Duodenal mucosa (tissue), 2 donors: ENCODE data around the gene OTUD5.

Experiments
- H3K27ac ChIP-seq: one replicate; pipeline ENCODE4 v1.7.0; 2013; ENCODE audit warnings: low read depth, low read length
- H3K27me3 ChIP-seq, 2 donors: one replicate each; pipeline ENCODE4 v1.7.0; 2013; ENCODE audit warnings: low read length in 2 of 2, control low read depth in 1 of 2; ENCODE audit not compliant: insufficient read depth in 2 of 2, control insufficient read depth in 1 of 2
- H3K36me3 ChIP-seq, 2 donors: one replicate each; pipeline ENCODE4 v1.7.0; 2013; ENCODE audit warnings: low read length in 2 of 2, control low read depth in 1 of 2; ENCODE audit not compliant: insufficient read depth in 2 of 2, control insufficient read depth in 1 of 2
- H3K4me1 ChIP-seq, 2 donors: one replicate each; pipeline ENCODE4 v1.7.0; 2013; ENCODE audit warnings: low read length in 2 of 2, control low read depth in 1 of 2; ENCODE audit not compliant: insufficient read depth in 2 of 2, control insufficient read depth in 1 of 2
- H3K4me3 ChIP-seq, 2 donors: one replicate each; pipeline ENCODE4 v1.7.0; 2013; ENCODE audit warnings: low read length in 2 of 2, low read depth in 1 of 2
- H3K9ac ChIP-seq, 2 donors: one replicate each; pipeline ENCODE4 v1.7.0; 2013; ENCODE audit warnings: low read length in 2 of 2, low read depth in 1 of 2
- H3K9me3 ChIP-seq, 2 donors: one replicate each; pipeline ENCODE4 v1.7.0; 2013; ENCODE audit warnings: low read length in 2 of 2, control low read depth in 1 of 2; ENCODE audit not compliant: control insufficient read depth in 1 of 2

Gene OTUD5

DNA sequence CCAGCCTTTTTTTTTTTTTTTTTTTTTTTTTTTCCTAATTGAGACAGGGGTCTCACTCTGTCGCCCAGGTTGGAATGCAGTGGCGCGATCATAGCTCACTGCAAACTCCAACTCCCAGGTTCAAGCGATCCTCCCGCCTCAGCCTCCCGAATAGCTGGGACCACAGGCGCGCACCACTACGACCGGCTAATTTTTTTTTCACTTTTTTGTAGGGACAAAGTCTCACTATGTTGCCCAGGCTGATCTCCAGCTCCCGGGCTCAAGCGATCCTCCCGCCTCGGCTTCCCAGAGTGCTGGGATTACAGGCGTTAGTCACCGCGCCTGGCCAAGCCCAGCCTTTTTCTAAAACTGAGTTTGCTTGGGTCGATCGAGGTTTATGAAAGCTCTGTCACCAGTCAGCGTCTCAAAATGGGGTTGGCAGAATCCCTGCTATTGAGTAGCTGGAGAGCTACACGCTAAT, 1.3 kb upstream of the OTUD5 start:
- no peaks in the 10 kb centered on the region for H3K9me3 ChIP-seq
- peaks cover 4 to 14% of the 10 kb centered on the region in 2 donors for H3K36me3 ChIP-seq
- H3K9ac ChIP-seq = peak overlapping the region; percentile 80 to 84
- no peaks in the 10 kb centered on the region for H3K27me3 ChIP-seq
- peak overlapping the region; percentile 65 for H3K4me3 ChIP-seq
- peak overlapping the region; percentile 87 for H3K27ac ChIP-seq
- peaks cover 33 to 51% of the 10 kb centered on the region in 2 donors for H3K4me1 ChIP-seq

DNA sequence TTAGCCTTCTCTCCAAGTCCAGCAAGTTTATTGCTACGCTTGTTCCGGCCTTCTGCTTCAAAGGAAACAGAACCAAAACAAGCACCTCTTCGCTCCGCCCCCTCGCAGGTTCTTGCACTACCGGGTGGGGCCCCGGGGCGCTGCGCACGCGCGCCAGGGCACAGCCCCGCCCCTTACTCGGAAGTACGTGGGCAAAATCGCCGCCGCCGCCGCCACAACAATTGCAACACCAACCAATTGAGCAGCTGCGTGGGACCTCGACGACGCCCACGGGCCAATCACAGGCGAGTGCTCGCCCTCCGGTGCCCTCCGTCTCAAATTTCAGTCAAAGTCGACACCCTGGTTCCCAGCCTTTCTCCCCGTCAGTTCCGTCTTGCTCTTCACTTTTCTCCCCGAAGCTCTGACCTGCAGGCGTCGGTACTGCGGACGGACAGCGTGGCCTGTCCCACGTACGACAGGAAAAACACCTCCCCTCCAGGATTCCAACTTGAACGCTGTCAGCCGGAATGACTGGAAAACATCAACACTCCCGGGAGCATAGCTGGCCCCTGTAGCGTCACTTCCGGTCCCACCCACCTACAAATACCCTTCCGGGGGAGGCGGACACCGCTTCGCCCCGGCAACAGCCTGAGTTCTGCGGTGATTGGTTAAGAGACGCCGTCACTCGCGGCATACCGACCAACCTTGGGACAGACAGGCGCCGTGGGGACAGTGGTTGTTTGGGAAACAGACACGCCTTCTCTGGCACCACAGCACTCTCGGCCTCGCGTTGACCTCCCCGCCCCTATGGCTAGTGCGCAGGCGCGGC, 624 bp upstream of the OTUD5 start:
- Histone ChIP-seq H3K36me3 (peaks cover 4 to 14% of the 10 kb centered on the region in 2 donors), H3K4me1 (peaks cover 40 to 53% of the 10 kb centered on the region in 2 donors), H3K9ac (peak overlapping the region; percentile 81 to 84), H3K27ac (peak overlapping the region; percentile 98), H3K27me3 (no peaks in the 10 kb centered on the region), H3K4me3 (peak overlapping the region; percentile 72 to 80), H3K9me3 (no peaks in the 10 kb centered on the region)

DNA sequence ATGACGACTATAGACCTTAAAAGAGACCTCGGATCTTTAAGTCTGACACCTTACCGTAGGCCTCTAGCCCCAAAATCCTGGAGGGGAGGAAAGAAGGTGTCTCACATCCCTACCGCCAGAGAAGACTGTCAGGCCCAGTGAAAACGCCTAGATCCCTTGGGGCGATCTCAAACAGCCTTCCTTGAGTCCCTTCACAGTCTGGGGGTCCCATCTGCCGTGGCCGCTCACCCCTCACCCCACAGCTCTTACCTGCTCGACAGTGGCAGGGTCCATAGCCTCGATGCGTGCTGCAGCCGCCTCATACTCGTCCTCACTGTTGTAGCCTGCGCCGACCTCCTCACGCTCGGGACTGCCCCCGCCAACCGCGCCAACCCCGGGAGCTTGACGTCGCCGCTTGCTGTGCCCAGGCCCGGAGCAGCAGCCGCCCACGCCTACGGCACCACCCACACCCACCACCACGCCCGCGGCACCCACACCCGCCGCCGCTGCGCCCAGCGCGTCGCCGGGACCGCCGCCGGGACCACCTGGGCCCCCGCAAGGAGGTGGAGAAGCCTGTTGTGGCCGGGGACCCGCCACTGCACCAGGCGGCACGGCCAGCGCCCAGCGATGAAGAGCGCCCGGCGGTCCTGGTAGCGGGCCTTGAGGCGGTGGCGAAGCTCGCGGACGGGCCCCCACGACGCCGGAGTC, 536 bp downstream of the OTUD5 start:
- Histone ChIP-seq H3K4me1 (peaks cover 43 to 53% of the 10 kb centered on the region in 2 donors), H3K36me3 (peaks cover 4 to 14% of the 10 kb centered on the region in 2 donors)

DNA sequence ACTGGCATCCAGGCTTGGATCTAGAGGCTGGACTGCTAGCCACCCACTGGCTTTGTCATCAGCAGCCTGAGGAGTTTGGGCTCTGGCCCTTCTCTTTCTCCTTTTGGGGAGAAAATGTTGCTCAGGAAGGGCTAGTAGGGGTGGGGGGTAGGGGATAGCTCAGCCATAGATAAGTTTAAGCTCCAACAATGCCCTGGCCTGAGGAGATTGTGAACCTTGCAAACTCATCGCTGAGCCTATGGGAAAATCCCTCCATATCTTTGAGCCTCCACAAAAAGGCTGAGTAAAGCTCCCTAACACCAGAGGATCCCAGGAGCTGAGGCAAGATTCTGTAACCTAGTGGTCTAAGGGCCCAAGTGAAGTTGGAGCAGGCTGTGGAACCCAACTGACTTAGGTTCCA, 8.8 kb downstream of the OTUD5 start:
- Histone ChIP-seq H3K4me1 (peaks cover 10 to 13% of the 10 kb centered on the region in 2 donors), H3K27me3 (no peaks in the 10 kb centered on the region), H3K4me3 (no peak overlapping the region), H3K9me3 (no peaks in the 10 kb centered on the region), H3K9ac (no peak overlapping the region), H3K36me3 (peaks cover 0 to 3% of the 10 kb centered on the region in 2 donors), H3K27ac (no peak overlapping the region)

More for the DNA sequence above, 536 bp downstream of the OTUD5 start:
- no peaks in the 10 kb centered on the region for H3K27me3 ChIP-seq
- peak overlapping the region; percentile 72 to 75 for H3K4me3 ChIP-seq
- H3K27ac ChIP-seq = peak overlapping the region; percentile 50
- no peaks in the 10 kb centered on the region for H3K9me3 ChIP-seq
- peak overlapping the region; percentile 67 to 90 for H3K9ac ChIP-seq

DNA sequence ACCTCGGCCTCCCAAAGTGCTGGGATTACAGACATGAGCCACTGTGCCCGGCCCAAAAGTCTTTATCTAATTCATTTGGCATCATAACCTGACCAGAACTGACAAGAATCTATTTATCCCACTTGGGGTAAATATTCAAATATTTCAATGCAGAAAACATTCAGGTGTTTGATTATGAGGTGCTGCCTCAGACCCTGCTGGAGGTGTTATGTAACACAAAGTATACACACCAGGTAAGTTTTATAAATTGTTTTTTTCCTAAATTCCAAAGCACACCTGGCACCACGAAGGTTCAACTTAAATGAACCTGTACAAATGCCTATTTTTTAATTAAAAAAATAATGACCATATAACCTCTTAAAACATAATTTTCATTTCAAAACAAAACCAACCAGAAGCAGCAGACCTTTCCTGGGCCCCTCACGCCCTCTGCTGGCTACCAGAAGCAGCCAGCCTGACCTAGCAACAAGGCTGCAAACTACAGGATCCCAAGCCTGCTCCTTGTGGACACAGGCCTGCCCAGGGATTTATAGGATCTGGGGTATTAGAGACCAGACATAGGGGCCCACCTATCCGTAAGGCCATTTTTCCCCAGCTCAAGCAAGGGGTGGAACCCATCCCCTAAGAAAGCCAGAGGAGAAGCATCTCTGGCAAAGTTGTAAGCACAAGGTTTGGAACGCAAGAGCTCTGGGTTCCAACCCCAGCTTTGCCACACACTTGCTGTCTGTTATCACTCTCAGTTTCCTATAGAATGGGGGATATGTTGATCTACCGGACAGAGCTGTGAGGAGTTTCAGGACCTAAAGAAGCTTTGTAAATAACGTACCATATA, 11.7 kb downstream of the OTUD5 start:
- H3K27me3 ChIP-seq = no peaks in the 10 kb centered on the region
- no peak overlapping the region for H3K9ac ChIP-seq
- H3K4me3 ChIP-seq = no peak overlapping the region
- peaks cover 17 to 22% of the 10 kb centered on the region in 2 donors for H3K4me1 ChIP-seq
- H3K27ac ChIP-seq = no peak overlapping the region
- H3K9me3 ChIP-seq = no peaks in the 10 kb centered on the region
- H3K36me3 ChIP-seq = peaks cover 0 to 7% of the 10 kb centered on the region in 2 donors

DNA sequence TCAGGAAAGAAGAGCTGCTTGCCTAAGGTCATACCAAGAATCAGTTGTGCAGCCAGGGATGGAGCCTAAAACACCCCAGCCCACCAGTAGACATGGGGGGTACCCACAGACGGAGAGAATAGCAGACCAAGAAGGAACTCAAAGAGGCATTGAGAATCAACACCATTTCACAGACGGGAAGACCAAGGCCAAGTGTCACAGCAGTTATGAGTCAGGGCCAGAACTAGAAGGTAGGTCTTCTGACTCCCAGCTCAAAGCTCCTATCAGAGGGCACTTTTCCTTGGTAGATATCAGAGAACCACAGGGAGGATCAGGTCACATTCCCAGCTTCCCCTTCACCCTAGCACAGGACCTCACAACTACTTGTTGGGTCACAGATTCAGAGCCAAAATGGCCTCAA, 14.5 kb downstream of the OTUD5 start:
- H3K9ac ChIP-seq = no peak overlapping the region
- no peaks in the 10 kb centered on the region for H3K27me3 ChIP-seq
- peaks cover 0 to 16% of the 10 kb centered on the region in 2 donors for H3K36me3 ChIP-seq
- no peak overlapping the region for H3K27ac ChIP-seq
- H3K4me1 ChIP-seq = peaks cover 36 to 46% of the 10 kb centered on the region in 2 donors
- H3K4me3 ChIP-seq = no peak overlapping the region
- H3K9me3 ChIP-seq = no peaks in the 10 kb centered on the region

DNA sequence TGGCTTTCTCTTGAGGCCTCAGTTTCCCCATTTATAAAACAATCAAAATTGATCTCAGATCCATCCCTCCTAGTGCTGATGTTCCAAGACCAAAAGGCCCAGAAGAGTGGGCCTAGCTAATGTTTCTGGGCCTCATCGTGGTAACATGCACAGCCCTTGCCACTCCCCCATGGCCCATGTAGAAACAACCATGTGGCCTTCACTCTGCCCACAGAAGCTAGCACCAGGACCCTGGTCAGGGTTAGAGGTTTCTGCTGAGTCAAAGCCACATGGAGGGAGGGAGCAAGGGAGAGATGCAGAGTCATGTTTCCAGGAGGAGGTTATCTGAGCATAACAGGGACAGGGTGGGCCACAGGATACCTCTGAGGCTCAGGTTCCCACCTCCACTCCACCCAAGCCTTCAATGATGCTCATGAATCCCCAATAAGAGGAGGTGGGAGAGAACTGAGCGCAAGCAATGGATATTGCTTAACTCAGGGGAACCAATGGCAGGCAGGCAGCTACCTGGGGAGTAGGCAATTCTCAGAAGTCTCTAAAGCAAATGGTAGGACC, 16.9 kb downstream of the OTUD5 start:
- peak overlapping the region in 1 of 2 donors; percentile 35 for H3K9ac ChIP-seq
- no peak overlapping the region for H3K27ac ChIP-seq
- H3K4me1 ChIP-seq = peaks cover 51 to 60% of the 10 kb centered on the region in 2 donors

DNA sequence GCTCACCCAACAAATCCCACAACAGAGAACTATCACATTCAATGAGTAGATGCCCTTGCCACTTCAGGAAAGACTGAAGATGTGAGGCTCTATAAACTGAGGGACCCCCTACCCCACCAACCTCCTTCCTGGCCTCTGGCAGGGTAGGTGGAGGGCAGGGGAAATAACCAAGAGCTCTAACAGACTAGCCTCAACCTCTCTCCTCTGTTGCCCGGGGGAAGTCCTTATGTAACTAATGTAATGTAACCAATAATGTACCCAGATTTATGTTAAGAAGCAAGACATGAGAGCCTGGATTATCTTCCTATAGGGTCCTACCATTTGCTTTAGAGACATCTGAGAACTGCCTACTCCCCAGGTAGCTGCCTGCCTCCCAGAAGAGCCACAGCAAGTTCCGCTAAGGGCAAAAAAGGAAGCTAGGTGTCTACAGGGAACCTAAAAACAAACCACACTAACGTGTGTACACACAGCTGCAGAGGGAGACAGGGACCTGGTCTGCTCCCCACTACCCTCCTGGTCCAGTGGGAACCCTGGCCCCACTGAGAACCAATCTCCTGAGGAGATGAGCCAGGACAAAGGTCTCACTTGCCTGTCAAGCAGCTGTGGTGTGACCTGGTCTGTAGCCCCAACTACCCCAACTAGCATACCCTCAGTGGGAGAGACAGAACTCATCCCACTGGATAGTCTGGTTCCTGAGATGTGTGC, 17.7 kb downstream of the OTUD5 start:
- peaks cover 51 to 60% of the 10 kb centered on the region in 2 donors for H3K4me1 ChIP-seq
- peaks cover under 1 to 26% of the 10 kb centered on the region in 2 donors for H3K36me3 ChIP-seq
- H3K4me3 ChIP-seq = peak overlapping the region in 1 of 2 donors; percentile 22
- H3K27me3 ChIP-seq = no peaks in the 10 kb centered on the region
- H3K27ac ChIP-seq = peak overlapping the region; percentile 44
- no peaks in the 10 kb centered on the region for H3K9me3 ChIP-seq
- peak overlapping the region; percentile 12 to 48 for H3K9ac ChIP-seq

More for the DNA sequence above, 16.9 kb downstream of the OTUD5 start:
- Histone ChIP-seq H3K36me3 (peaks cover 0 to 21% of the 10 kb centered on the region in 2 donors), H3K27me3 (no peaks in the 10 kb centered on the region), H3K9me3 (no peaks in the 10 kb centered on the region), H3K4me3 (peak overlapping the region; percentile 3 to 16)
